Fibroblast of lung (primary cell): ENCODE data around the gene NUTM2E. TPM values are rescaled to one million over a fixed set of nuclear protein-coding genes. Genes with fewer than 3 reads are reported as not detected.

Experiments
- polyA plus RNA-seq, 2 donors: library from polyadenylated mRNA; depleted of rRNA in 1 of 2; stranded (reverse) in 1 of 2; unstranded in 1 of 2; fragments of >200 nt; gene quantifications; 2 replicates each; pipeline ENCODE4 v1.2.1, GENCODE V29; 2011 to 2012; ENCODE audit warnings: missing spikeins in 1 of 2
- total RNA-seq: library from RNA; depleted of rRNA; stranded (reverse); fragments of >200 nt; gene quantifications from 2 replicates; pipeline ENCODE4 v1.2.1, GENCODE V29; 2014

Gene NUTM2E
- total and polyA plus RNA-seq, 2 donors (not counting 1 experiment from before 2014, with no cell fraction given): not detected

Other genes starting within 250 kb of the NUTM2E start
- gene SFTPA1, start 215.8 kb upstream of the NUTM2E start, total RNA-seq: not detected in 2 replicates
- gene SFTPA1, start 215.8 kb upstream of the NUTM2E start, polyA plus RNA-seq: not detected in 2 replicates
- gene NUTM2B, start 123.5 kb upstream of the NUTM2E start, total RNA-seq: 0.33 and 0.51 TPM in 2 replicates
- gene NUTM2B, start 123.5 kb upstream of the NUTM2E start, polyA plus RNA-seq: 0.15 and 0.33 TPM in 2 replicates
- gene SFTPD, start 122.4 kb downstream of the NUTM2E start, total RNA-seq: not detected in 2 replicates
- not detected in 2 replicates for gene SFTPD, start 122.4 kb downstream of the NUTM2E start, polyA plus RNA-seq